Left ventricle myocardium inferior (tissue), 1 donor: ENCODE results near the gene EPB41L1. TPM values are rescaled to one million over a fixed set of nuclear protein-coding genes. Genes with fewer than 3 reads are reported as not detected.

ENCODE experiments used
- DNase-seq: peaks from one replicate; pipeline ENCODE4 v3.0.0-alpha.2; 2020
- H3K27ac ChIP-seq: fragments of 200-600 bp; replicated peaks from 2 replicates; pipeline ENCODE4 v1.8.0; 2021
- H3K27me3 ChIP-seq: fragments of 200-600 bp; 2 replicates; pipeline ENCODE4 v1.8.0; 2021; ENCODE audit warnings: low read depth
- H3K36me3 ChIP-seq: fragments of 200-600 bp; 2 replicates; pipeline ENCODE4 v1.8.0; 2021
- H3K4me1 ChIP-seq: fragments of 200-600 bp; 2 replicates; pipeline ENCODE4 v1.8.0; 2021
- H3K4me3 ChIP-seq: fragments of 200-600 bp; 2 replicates; pipeline ENCODE4 v1.8.0; 2021; ENCODE audit warnings: mild to moderate bottlenecking, moderate library complexity
- H3K9me3 ChIP-seq: fragments of 200-600 bp; replicated peaks from 2 replicates; pipeline ENCODE4 v1.8.0; 2021
- CTCF ChIP-seq: fragments of 200-600 bp; IDR thresholded peaks from 2 replicates; pipeline ENCODE4 v1.8.0; 2021; ENCODE audit warnings: antibody characterized with exemption, mild to moderate bottlenecking, borderline replicate concordance
- intact Hi-C: fragments of 100-400 bp; cut with micrococcal nuclease; formaldehyde crosslinking; loops from one replicate; pipeline ENCODE4 v1.11.0; 2022
- total RNA-seq: library from RNA; stranded (reverse); fragmentation: NEBNext Ultra II Directional; extraction: Animal tissue kit (Norgen Biotek cat#: 25700); gene quantifications from one replicate; pipeline ENCODE4 v1.2.1, GENCODE V29; 2021
- donor health status: DM: no; HTN: yes; CAD: no; lungs with severe emphysema.

EPB41L1 gene
- total RNA-seq, 1 donor from 2014 or later: 14.6 TPM

GRCh38 chr20:36175475-36175995 lies 21.0 kb downstream of the EPB41L1 start:
- intact Hi-C loops: no loop called here
- no peak for DNase-seq
- Histone ChIP-seq H3K27ac (no peak overlapping the region), H3K36me3 (peaks cover 18% of the 10 kb centered on the region), H3K4me3 (no peak overlapping the region), H3K4me1 (peaks cover 8% of the 10 kb centered on the region), H3K27me3 (no peaks in the 10 kb centered on the region), H3K9me3 (no peaks in the 10 kb centered on the region)
- no peak for TF ChIP-seq CTCF

DNA sequence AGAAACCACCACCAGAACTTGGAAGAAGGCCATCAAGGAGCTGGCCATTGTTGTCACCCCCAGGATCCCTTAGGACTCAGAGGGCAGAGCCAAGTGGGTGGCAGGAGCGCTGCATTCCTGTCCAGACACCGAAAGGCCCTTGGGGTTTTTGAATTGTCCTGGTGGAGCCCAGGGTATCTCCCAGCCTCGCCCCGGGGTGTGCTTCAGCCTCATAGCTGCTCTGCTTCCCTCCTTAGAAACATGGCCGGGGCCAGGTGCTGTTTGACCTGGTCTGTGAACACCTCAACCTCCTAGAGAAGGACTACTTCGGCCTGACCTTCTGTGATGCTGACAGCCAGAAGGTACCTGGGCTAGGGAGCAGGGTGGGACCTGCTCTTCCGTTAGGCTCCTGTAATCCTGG lies 23.2 kb downstream of the EPB41L1 start:
- Histone ChIP-seq H3K4me1 (peaks cover 5% of the 10 kb centered on the region), H3K36me3 (peaks cover 23% of the 10 kb centered on the region), H3K27ac (no peak overlapping the region), H3K9me3 (no peaks in the 10 kb centered on the region), H3K27me3 (no peaks in the 10 kb centered on the region), H3K4me3 (no peak overlapping the region)
- TF ChIP-seq CTCF: no peak
- DNase-seq: no peak
- intact Hi-C loops: no loop called here

DNA sequence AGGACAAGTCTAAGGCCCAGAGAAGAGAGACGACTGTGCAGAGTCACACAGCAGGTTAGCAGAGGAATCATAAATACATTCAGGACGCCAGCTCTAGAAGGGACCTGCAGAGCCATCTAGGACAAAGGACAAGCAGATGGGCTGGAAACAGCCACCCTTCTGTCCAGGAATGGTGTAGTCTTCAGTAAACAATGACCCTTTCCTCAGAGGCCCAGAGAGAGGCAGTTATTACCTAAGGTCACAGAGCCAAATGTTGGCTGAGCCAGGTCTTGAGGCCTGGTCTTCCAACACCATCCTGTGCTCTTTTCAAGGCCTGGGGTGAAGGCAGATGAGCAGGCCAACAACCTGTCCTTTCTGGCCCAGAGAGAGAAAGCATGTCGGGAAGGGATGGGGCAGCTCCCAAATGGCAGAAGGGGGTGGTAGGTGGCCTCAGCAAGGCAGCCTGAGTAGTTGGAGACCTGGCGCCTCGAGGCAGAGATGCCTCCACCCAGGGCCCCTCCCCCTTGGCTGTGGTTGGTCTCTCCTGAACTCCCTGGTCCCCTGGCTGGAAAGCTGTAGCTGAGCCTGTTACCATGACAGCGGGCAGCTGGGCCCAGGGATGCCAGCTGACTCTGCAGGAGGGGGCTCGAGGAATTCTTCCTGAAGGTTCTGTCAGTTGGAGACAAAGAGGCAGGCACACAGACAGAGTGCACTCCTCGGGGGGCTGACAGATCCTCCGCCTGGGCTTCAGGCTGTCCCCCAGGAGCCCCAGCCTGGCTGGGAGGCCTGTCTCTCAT lies 24.8 kb downstream of the EPB41L1 start:
- intact Hi-C loops: no loop called here
- Histone ChIP-seq H3K4me1 (no peaks in the 10 kb centered on the region), H3K9me3 (no peaks in the 10 kb centered on the region), H3K4me3 (no peak overlapping the region), H3K27ac (no peak overlapping the region), H3K27me3 (no peaks in the 10 kb centered on the region), H3K36me3 (peaks cover 23% of the 10 kb centered on the region)
- no peak for TF ChIP-seq CTCF
- DNase-seq: no peak

DNA sequence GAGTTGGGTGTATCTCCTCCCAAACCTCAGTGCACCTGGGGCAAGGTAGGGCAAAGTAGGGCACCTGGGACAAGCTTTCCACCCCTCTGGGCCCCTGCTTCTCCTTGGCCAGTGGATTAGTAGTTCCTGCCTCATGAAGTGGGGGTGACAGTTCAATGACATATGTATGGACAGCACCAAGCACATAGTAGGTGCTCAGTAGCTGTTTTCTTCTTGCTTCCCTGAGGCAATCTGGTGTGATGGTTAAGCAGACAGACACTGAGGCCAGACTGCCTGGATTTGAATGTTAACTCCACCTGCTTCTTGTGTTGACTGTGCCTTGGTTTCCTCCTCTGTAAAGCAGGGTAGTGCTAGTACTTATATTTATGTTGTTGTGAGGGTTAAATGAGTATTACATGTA lies 25.8 kb downstream of the EPB41L1 start:
- Histone ChIP-seq H3K4me3 (no peak overlapping the region), H3K4me1 (no peaks in the 10 kb centered on the region), H3K27ac (no peak overlapping the region), H3K9me3 (no peaks in the 10 kb centered on the region), H3K27me3 (no peaks in the 10 kb centered on the region), H3K36me3 (peaks cover 23% of the 10 kb centered on the region)
- TF ChIP-seq CTCF: no peak
- intact Hi-C loops: no loop called here
- no peak for DNase-seq

DNA sequence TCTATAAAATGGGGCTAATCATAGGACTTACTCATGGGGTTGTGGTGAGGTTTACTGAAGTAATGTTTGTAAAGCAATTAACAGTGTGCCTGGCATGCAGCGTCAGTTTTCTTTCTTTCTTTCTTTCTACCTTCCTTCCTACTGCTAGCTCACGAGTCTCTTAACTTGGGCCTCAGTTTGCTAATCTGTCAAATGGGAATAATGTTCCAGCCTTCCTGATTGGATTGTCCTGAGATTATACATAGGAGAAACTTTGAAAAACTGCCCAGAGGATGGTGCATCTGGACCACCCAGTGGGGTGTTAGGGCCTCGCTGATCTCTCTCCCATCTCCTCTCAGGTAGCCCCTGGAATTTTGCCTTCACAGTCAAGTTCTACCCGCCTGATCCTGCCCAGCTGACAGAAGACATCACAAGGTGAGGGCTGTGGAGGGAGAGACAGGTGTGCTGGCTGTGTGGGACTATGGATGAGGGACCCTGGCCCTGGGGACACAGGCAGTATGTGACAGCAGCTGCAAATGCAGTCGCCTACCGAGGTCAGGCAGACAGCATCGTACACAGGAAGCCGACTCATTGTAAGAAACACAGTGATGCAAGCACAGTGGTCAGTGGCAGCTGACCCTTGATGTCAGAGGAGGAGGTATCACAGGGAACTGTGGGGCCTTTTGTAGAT lies 27.5 kb downstream of the EPB41L1 start:
- H3K36me3 ChIP-seq: peaks cover 17% of the 10 kb centered on the region
- no peaks in the 10 kb centered on the region for H3K9me3 ChIP-seq
- DNase-seq: no peak
- no peaks in the 10 kb centered on the region for H3K27me3 ChIP-seq
- no peaks in the 10 kb centered on the region for H3K4me1 ChIP-seq
- no peak for TF ChIP-seq CTCF
- intact Hi-C loops: no loop called here
- H3K4me3 ChIP-seq: no peak overlapping the region
- H3K27ac ChIP-seq: no peak overlapping the region
